HepG2 (cell line): ENCODE results near the gene SLCO6A1.

ENCODE experiments used
- BHLHE40 ChIP-seq: IDR thresholded peaks from 2 replicates; pipeline ENCODE4 v1.6.1; 2011; ENCODE audit warnings: low read length, improper control_type of control experiment
- CTCF ChIP-seq: sonication (generic); formaldehyde crosslinking; IDR thresholded peaks from 2 replicates; pipeline ENCODE4 v1.5.0; 2020; ENCODE audit warnings: mild to moderate bottlenecking, missing genetic modification reagents, moderate library complexity
- EP300 ChIP-seq, 3 experiments: sonication (generic) in 1 of 3; formaldehyde crosslinking in 1 of 3; IDR thresholded peaks; 2 replicates each; pipeline versions ENCODE4 v1.5.1 to v1.6.1; 2011 to 2020; ENCODE audit warnings: low read depth in 2 of 3, low read length in 2 of 3, borderline replicate concordance in 1 of 3, improper control_type of control experiment in 1 of 3, mild to moderate bottlenecking in 1 of 3, missing genetic modification reagents in 1 of 3, moderate library complexity in 1 of 3
- FOSL1 ChIP-seq: sonication (generic); formaldehyde crosslinking; IDR thresholded peaks from 2 replicates; pipeline ENCODE4 v1.9.0; 2021; ENCODE audit warnings: missing genetic modification reagents, borderline replicate concordance
- HOXD1 ChIP-seq: sonication (generic); formaldehyde crosslinking; IDR thresholded peaks from 2 replicates; pipeline ENCODE4 v1.5.0; 2020; ENCODE audit warnings: missing genetic modification reagents
- MAF1 ChIP-seq: sonication (generic); formaldehyde crosslinking; IDR thresholded peaks from 2 replicates; pipeline ENCODE4 v1.5.0; 2020; ENCODE audit warnings: missing genetic modification reagents, borderline replicate concordance
- MAFK ChIP-seq, 2 experiments: IDR thresholded peaks in 1 of 2; conservative IDR thresholded peaks in 1 of 2; 2 replicates each; pipeline ENCODE4 v1.6.1; 2011; ENCODE audit warnings: improper control_type of control experiment in 2 of 2, low read length in 2 of 2
- NBN ChIP-seq: fragments of 450-650 bp; conservative IDR thresholded peaks from 2 replicates; pipeline ENCODE4 v1.6.1; 2017
- POLR2A ChIP-seq, 2 experiments: IDR thresholded peaks; 2 replicates each; pipeline ENCODE4 v1.6.1; 2011; ENCODE audit warnings: low read depth in 2 of 2, low read length in 2 of 2, mild to moderate bottlenecking in 1 of 2, moderate library complexity in 1 of 2; ENCODE audit not compliant: insufficient read depth in 1 of 2
- SALL2 ChIP-seq: sonication (generic); formaldehyde crosslinking; IDR thresholded peaks from 2 replicates; pipeline ENCODE4 v1.8.1; 2023; ENCODE audit warnings: mild to moderate bottlenecking, missing genetic modification reagents, inconsistent platforms
- TCF7 ChIP-seq: sonication (generic); IDR thresholded peaks from 2 replicates; pipeline ENCODE4 v1.6.1; 2016; ENCODE audit warnings: antibody characterized with exemption, low read depth
- TCF7L2 ChIP-seq: IDR thresholded peaks from 2 replicates; pipeline ENCODE4 v1.6.1; 2011; ENCODE audit warnings: mild to moderate bottlenecking, low read depth, low read length, moderate library complexity
- ZNF260 ChIP-seq: sonication (generic); formaldehyde crosslinking; IDR thresholded peaks from 2 replicates; pipeline ENCODE4 v1.4.0; 2020; ENCODE audit warnings: missing genetic modification reagents, low read depth, mild to moderate bottlenecking, borderline replicate concordance
- ZNF441 ChIP-seq: sonication (generic); formaldehyde crosslinking; IDR thresholded peaks from 2 replicates; pipeline ENCODE4 v1.7.0; 2021; ENCODE audit warnings: missing genetic modification reagents, borderline replicate concordance

- TF ChIP-seq NBN (no peak), ZNF260 (CRISPR knock-in tag) (no peak), POLR2A (IDR thresholded peaks at IDR 0.05; ENCODE audit: insufficient read depth in 1 of 2, low read depth in 2 of 2, low read length in 2 of 2) (no peak), MAF1 (no peak), FOSL1 (CRISPR knock-in tag) (no peak), MAFK (conservative IDR thresholded peaks at IDR 0.05 in 1 of 2, IDR thresholded peaks at IDR 0.05 in 1 of 2; ENCODE audit: low read length in 2 of 2) (no peak), CTCF (CRISPR knock-in tag) (no peak), TCF7L2 (no peak), SALL2 (no peak), HOXD1 (CRISPR knock-in tag) (no peak), TCF7 (no peak), BHLHE40 (no peak), ZNF441 (no peak), EP300 (IDR thresholded peaks at IDR 0.05; ENCODE audit: low read depth in 2 of 2, low read length in 2 of 2) (no peak), EP300 (CRISPR knock-in tag; IDR thresholded peaks at IDR 0.05; ENCODE audit: borderline replicate concordance) (no peak)
Observed at GRCh38 chr5:102451082-102451481, 47.7 kb downstream of the SLCO6A1 start.
